Loucy (cell line): Measurements from ENCODE around the gene MMP7.

Experiments used
- H2AFZ ChIP-seq: fragments of 200-600 bp; sonication (generic); 2 replicates; pipeline ENCODE4 v1.6.0; 2016; ENCODE audit warnings: antibody characterized with exemption, mild to moderate bottlenecking, low read length, moderate library complexity
- H3F3A ChIP-seq: fragments of 200-600 bp; 2 replicates; pipeline ENCODE4 v1.6.0; 2016; ENCODE audit warnings: antibody characterized with exemption, low read depth, mild to moderate bottlenecking
- H3K27me3 ChIP-seq: fragments of 200-600 bp; sonication (generic); 2 replicates; pipeline ENCODE4 v1.6.1; 2014; ENCODE audit warnings: low read length, mild to moderate bottlenecking; ENCODE audit not compliant: insufficient read depth, poor library complexity, severe bottlenecking
- H3K36me3 ChIP-seq: fragments of 200-600 bp; sonication (generic); 2 replicates; pipeline ENCODE4 v1.6.1; 2016; ENCODE audit warnings: low read length; ENCODE audit not compliant: insufficient read depth
- H3K4me1 ChIP-seq: fragments of 200-600 bp; sonication (generic); 2 replicates; pipeline ENCODE4 v1.5.1; 2014; ENCODE audit warnings: low read length, mild to moderate bottlenecking; ENCODE audit not compliant: insufficient read depth, poor library complexity, severe bottlenecking
- H3K4me2 ChIP-seq: fragments of 200-600 bp; sonication (generic); 2 replicates; pipeline ENCODE4 v1.6.0; 2014; ENCODE audit warnings: antibody characterized with exemption, low read length, low read depth, mild to moderate bottlenecking; ENCODE audit not compliant: poor library complexity, severe bottlenecking
- H3K4me3 ChIP-seq: fragments of 200-600 bp; sonication (generic); 2 replicates; pipeline ENCODE4 v1.5.1; 2014; ENCODE audit warnings: low read length, mild to moderate bottlenecking, mixed read lengths; ENCODE audit not compliant: poor library complexity, severe bottlenecking
- H3K79me2 ChIP-seq: fragments of 200-600 bp; sonication (generic); 2 replicates; pipeline ENCODE4 v1.6.1; 2014; ENCODE audit warnings: low read length; ENCODE audit not compliant: insufficient read depth
- H3K9ac ChIP-seq: fragments of 200-600 bp; sonication (generic); 2 replicates; pipeline ENCODE4 v1.6.0; 2014; ENCODE audit warnings: mild to moderate bottlenecking, low read depth, low read length, moderate library complexity; ENCODE audit not compliant: poor library complexity, severe bottlenecking
- H3K9me2 ChIP-seq: fragments of 200-600 bp; sonication (generic); replicated peaks from 2 replicates; pipeline ENCODE4 v1.6.1; 2016; ENCODE audit warnings: low read depth, low read length, mixed read lengths
- H3K9me3 ChIP-seq: fragments of 200-600 bp; sonication (generic); 2 replicates; pipeline ENCODE4 v1.6.1; 2014; ENCODE audit warnings: mild to moderate bottlenecking, antibody characterized with exemption, low read length, low read depth; ENCODE audit not compliant: insufficient read depth
- H4K20me1 ChIP-seq: fragments of 200-600 bp; sonication (generic); 2 replicates; pipeline ENCODE4 v1.6.0; 2014; ENCODE audit warnings: antibody characterized with exemption, low read length, mild to moderate bottlenecking; ENCODE audit not compliant: insufficient read depth, poor library complexity, severe bottlenecking
- EZH2phosphoT487 ChIP-seq: fragments of 200-600 bp; IDR thresholded peaks from 2 replicates; pipeline ENCODE4 v1.6.1; 2018; ENCODE audit warnings: antibody characterized with exemption, mild to moderate bottlenecking, moderate library complexity, borderline replicate concordance
- TF ChIP-seq, protein P1 (sequence below): fragments of 200-600 bp; sonication (generic); conservative IDR thresholded peaks from 2 replicates; pipeline ENCODE4 v1.5.1; 2014; ENCODE audit warnings: mild to moderate bottlenecking, antibody characterized with exemption, low read length

MMP7 gene

DNA sequence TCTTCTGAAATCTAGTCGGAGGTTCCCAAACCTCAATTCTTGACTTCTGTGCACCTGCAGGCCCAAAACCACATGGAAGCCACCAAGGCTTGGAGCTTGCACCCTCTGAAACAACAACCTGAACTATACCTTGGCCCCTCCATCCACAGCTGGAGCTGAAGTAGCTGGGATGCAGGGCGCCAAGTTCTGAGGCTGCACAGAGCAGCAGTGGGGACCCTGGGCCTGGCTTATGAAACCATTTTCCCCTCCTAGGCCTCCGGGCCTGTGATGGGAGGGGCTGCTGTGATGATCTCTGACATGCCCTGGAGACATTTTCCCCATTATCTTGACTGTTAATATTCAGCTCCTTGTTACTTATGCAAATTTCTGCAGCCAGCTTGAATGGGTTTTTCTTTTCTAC is 38.3 kb upstream of the MMP7 start:
- TF ChIP-seq, protein P1, sequence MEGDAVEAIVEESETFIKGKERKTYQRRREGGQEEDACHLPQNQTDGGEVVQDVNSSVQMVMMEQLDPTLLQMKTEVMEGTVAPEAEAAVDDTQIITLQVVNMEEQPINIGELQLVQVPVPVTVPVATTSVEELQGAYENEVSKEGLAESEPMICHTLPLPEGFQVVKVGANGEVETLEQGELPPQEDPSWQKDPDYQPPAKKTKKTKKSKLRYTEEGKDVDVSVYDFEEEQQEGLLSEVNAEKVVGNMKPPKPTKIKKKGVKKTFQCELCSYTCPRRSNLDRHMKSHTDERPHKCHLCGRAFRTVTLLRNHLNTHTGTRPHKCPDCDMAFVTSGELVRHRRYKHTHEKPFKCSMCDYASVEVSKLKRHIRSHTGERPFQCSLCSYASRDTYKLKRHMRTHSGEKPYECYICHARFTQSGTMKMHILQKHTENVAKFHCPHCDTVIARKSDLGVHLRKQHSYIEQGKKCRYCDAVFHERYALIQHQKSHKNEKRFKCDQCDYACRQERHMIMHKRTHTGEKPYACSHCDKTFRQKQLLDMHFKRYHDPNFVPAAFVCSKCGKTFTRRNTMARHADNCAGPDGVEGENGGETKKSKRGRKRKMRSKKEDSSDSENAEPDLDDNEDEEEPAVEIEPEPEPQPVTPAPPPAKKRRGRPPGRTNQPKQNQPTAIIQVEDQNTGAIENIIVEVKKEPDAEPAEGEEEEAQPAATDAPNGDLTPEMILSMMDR: no peak
- no peak for TF ChIP-seq EZH2phosphoT487
- H3K4me2 ChIP-seq: no peak overlapping the region
- no peak overlapping the region for H2AFZ ChIP-seq
- H3K36me3 ChIP-seq: peaks cover 3% of the 10 kb centered on the region; the same call in 1 of the 2 replicates
- no peaks in the 10 kb centered on the region for H4K20me1 ChIP-seq
- peaks cover 29% of the 10 kb centered on the region for H3K4me1 ChIP-seq
- H3K79me2 ChIP-seq: no peaks in the 10 kb centered on the region
- no peaks in the 10 kb centered on the region; the same call in 1 of the 2 replicates for H3F3A ChIP-seq
- no peaks in the 10 kb centered on the region for H3K27me3 ChIP-seq
- no peaks in the 10 kb centered on the region for H3K9me2 ChIP-seq
- H3K9ac ChIP-seq: no peak overlapping the region
- no peak overlapping the region for H3K4me3 ChIP-seq
- peaks cover 29% of the 10 kb centered on the region for H3K9me3 ChIP-seq

DNA sequence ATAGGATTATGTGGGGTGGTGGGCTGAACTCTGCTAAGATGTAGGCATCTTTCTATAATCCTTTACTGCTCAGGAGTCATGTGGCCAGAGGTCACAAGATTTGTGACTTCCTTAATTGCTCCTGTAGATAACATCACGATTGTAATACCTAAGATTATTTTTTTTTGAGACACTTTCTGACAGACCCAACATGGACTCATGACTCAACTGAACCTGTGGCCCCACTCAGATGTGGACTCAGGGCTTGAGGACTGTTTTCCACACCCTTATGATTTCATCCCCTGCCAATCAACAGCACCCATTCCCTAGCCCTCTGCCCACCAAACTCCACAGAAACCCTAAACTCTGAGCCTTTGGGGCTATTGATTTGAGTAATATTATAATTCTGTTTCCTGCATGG is 35.6 kb upstream of the MMP7 start:
- H3K27me3 ChIP-seq: no peaks in the 10 kb centered on the region
- peaks cover 3% of the 10 kb centered on the region; the same call in 1 of the 2 replicates for H3K36me3 ChIP-seq
- TF ChIP-seq EZH2phosphoT487: no peak
- TF ChIP-seq, protein P1: no peak
- H3K4me2 ChIP-seq: no peak overlapping the region
- no peaks in the 10 kb centered on the region for H3K9me2 ChIP-seq
- H3K79me2 ChIP-seq: no peaks in the 10 kb centered on the region
- H3K9ac ChIP-seq: no peak overlapping the region
- no peak overlapping the region for H2AFZ ChIP-seq
- H3K9me3 ChIP-seq: peaks cover 29% of the 10 kb centered on the region
- no peaks in the 10 kb centered on the region for H4K20me1 ChIP-seq
- peaks cover 42% of the 10 kb centered on the region for H3K4me1 ChIP-seq
- H3F3A ChIP-seq: peaks cover 9% of the 10 kb centered on the region
- H3K4me3 ChIP-seq: no peak overlapping the region

DNA sequence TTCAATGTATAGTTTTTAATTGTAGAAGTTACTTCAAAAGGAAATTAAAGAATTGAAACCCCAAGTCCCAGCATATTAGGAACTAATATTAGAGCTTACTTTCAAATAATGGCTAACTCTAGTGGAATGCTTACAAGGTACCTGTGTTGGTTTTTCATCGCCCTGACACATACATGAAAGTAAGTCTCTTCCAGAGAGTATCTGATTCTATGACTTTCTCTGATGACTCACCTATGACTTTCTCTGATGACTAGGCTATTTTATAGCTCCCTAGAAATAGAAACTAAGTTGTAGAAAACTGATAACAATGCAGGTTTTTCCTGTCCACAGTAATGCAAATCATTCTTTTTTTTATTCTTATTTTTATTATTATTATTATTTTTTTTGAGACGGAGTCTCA is 33.6 kb upstream of the MMP7 start:
- H3K4me2 ChIP-seq: peak overlapping the region; percentile 40
- H3K9me2 ChIP-seq: no peaks in the 10 kb centered on the region
- peaks cover 29% of the 10 kb centered on the region for H3K9me3 ChIP-seq
- peaks cover 23% of the 10 kb centered on the region for H3F3A ChIP-seq
- no peak overlapping the region for H3K9ac ChIP-seq
- H3K4me1 ChIP-seq: peaks cover 54% of the 10 kb centered on the region
- H3K36me3 ChIP-seq: peaks cover 3% of the 10 kb centered on the region; the same call in 1 of the 2 replicates
- H3K4me3 ChIP-seq: no peak overlapping the region
- H2AFZ ChIP-seq: no peak overlapping the region
- H4K20me1 ChIP-seq: no peaks in the 10 kb centered on the region
- TF ChIP-seq, protein P1: no peak
- TF ChIP-seq EZH2phosphoT487: no peak
- H3K79me2 ChIP-seq: no peaks in the 10 kb centered on the region
- H3K27me3 ChIP-seq: no peaks in the 10 kb centered on the region
